A549 (cell line): ENCODE measurements around the gene KCTD21. TPM values are rescaled to one million over a fixed set of nuclear protein-coding genes. Genes with fewer than 3 reads are reported as not detected.
A peak's percentile ranks its signal among the peaks of the same experiment; 100 is the strongest.

Experiments
- ATAC-seq, 2 experiments: fragments of 200-7000 bp in 1 of 2; fragments of >200 bp in 1 of 2; cut with Nextera tagmentation in 1 of 2; cut with Tn5 transposase in 1 of 2; 3 replicates each; pipeline versions ENCODE4 v1.8.0 to v1.9.1; 2018 to 2020; ENCODE audit warnings: mild to moderate bottlenecking in 1 of 2, moderate library complexity in 1 of 2
- CTCF ChIA-PET: fragments of 300-600 bp; sonication (Branson Sonifier 250); formaldehyde crosslinking; extraction: SDS; loops from one replicate; lab custom pipeline; 2021; ENCODE audit warnings: antibody characterized with exemption, inconsistent platforms; lab: Yijun Ruan, JAX
- POLR2A ChIA-PET: fragments of 350-600 bp; formaldehyde crosslinking; extraction: SDS; loops from one replicate; lab custom pipeline; 2021; ENCODE audit warnings: antibody characterized with exemption, inconsistent platforms; lab: Yijun Ruan, JAX
- DNase-seq, 2 experiments: peaks; one replicate each; pipeline versions ENCODE4 v3.0.0 to v3.0.0-alpha.2; 2011 to 2016; ENCODE audit warnings: low read depth in 1 of 2, low spot score in 1 of 2
- FAIRE-seq: peaks from 2 replicates; lab custom pipeline; 2011; peaks lifted over from hg19 to GRCh38; lab: Jason Lieb, UNC
- H3K27ac ChIP-seq, 2 experiments: fragments of >200 bp; sonication (Bioruptor Twin); formaldehyde crosslinking; 3 replicates each; pipeline ENCODE4 v1.5.1; 2016 to 2017
- H3K4me1 ChIP-seq: fragments of >200 bp; sonication (Bioruptor Twin); formaldehyde crosslinking; 3 replicates; pipeline ENCODE4 v1.6.1; 2016
- H3K4me2 ChIP-seq: fragments of >200 bp; sonication (Bioruptor Twin); formaldehyde crosslinking; 3 replicates; pipeline ENCODE4 v1.6.1; 2016
- H3K4me3 ChIP-seq: fragments of >200 bp; sonication (Bioruptor Twin); formaldehyde crosslinking; 3 replicates; pipeline ENCODE4 v1.5.1; 2016
- H3K9me3 ChIP-seq: fragments of >200 bp; sonication (Bioruptor Twin); formaldehyde crosslinking; 3 replicates; pipeline ENCODE4 v1.6.1; 2016
- ATOH8 ChIP-seq: fragments of 250-450 bp; sonication (Bioruptor Pico); IDR thresholded peaks from 2 replicates; pipeline ENCODE4 v1.5.0; 2020; ENCODE audit warnings: low read depth, mild to moderate bottlenecking, moderate library complexity
- CHD2 ChIP-seq: fragments of 150-350 bp; IDR thresholded peaks from 2 replicates; pipeline ENCODE4 v1.6.1; 2014; ENCODE audit warnings: low read length; ENCODE audit not compliant: partially characterized antibody
- CHD4 ChIP-seq: fragments of 200-600 bp; sonication (generic); IDR thresholded peaks from 2 replicates; pipeline ENCODE4 v1.6.1; 2016; ENCODE audit warnings: antibody characterized with exemption, mild to moderate bottlenecking, borderline replicate concordance
- EHMT2 ChIP-seq: fragments of 200-600 bp; sonication (generic); IDR thresholded peaks from 2 replicates; pipeline ENCODE4 v1.6.1; 2016; ENCODE audit warnings: antibody characterized with exemption, low read depth, mild to moderate bottlenecking, moderate library complexity
- FOSB ChIP-seq: fragments of 250-450 bp; sonication (Bioruptor Pico); IDR thresholded peaks from 2 replicates; pipeline ENCODE4 v1.5.0; 2020; ENCODE audit warnings: mild to moderate bottlenecking, moderate library complexity
- HOXB13 ChIP-seq: fragments of 250-450 bp; sonication (Bioruptor Pico); IDR thresholded peaks from 2 replicates; pipeline ENCODE4 v1.5.0; 2020; ENCODE audit warnings: low read depth, mild to moderate bottlenecking, moderate library complexity
- HOXB5 ChIP-seq: fragments of 250-450 bp; sonication (Bioruptor Pico); IDR thresholded peaks from 2 replicates; pipeline ENCODE4 v1.5.0; 2020; ENCODE audit warnings: mild to moderate bottlenecking, moderate library complexity
- JUN ChIP-seq, 2 experiments: fragments of >200 bp; sonication (Bioruptor Twin); formaldehyde crosslinking; IDR thresholded peaks; 2 replicates in 1 of 2; 3 replicates in 1 of 2; pipeline ENCODE4 v1.6.1; 2016 to 2017
- KDM1A ChIP-seq: fragments of 200-600 bp; sonication (generic); IDR thresholded peaks from 2 replicates; pipeline ENCODE4 v1.6.1; 2016; ENCODE audit warnings: low read depth, mild to moderate bottlenecking
- KDM5A ChIP-seq: fragments of 200-600 bp; sonication (generic); IDR thresholded peaks from 2 replicates; pipeline ENCODE4 v1.6.1; 2016; ENCODE audit warnings: antibody characterized with exemption, mild to moderate bottlenecking
- MAX ChIP-seq: IDR thresholded peaks from 2 replicates; pipeline ENCODE4 v1.6.1; 2012
- NFE2L2 ChIP-seq: fragments of 150-350 bp; conservative IDR thresholded peaks from 2 replicates; pipeline ENCODE4 v1.6.1; 2014; ENCODE audit warnings: low read length
- RARB ChIP-seq: fragments of 250-450 bp; sonication (Bioruptor Pico); IDR thresholded peaks from 2 replicates; pipeline ENCODE4 v1.8.0; 2021; ENCODE audit warnings: mild to moderate bottlenecking, moderate library complexity
- SMC3 ChIP-seq: fragments of >200 bp; sonication (Bioruptor Twin); formaldehyde crosslinking; IDR thresholded peaks from 3 replicates; pipeline ENCODE4 v1.6.1; 2018; ENCODE audit warnings: inconsistent platforms
- SREBF2 ChIP-seq: fragments of 450-650 bp; IDR thresholded peaks from 2 replicates; pipeline ENCODE4 v1.6.1; 2014; ENCODE audit warnings: mild to moderate bottlenecking, moderate library complexity
- ZFP36 ChIP-seq: fragments of 450-650 bp; IDR thresholded peaks from 2 replicates; pipeline ENCODE4 v1.6.1; 2014; ENCODE audit warnings: borderline replicate concordance; ENCODE audit not compliant: partially characterized antibody
- ZSCAN20 ChIP-seq: fragments of 250-450 bp; sonication (Bioruptor Pico); IDR thresholded peaks from 2 replicates; pipeline ENCODE4 v1.8.0; 2022; ENCODE audit warnings: mild to moderate bottlenecking, moderate library complexity
- WGBS: methylation state at CpG from one replicate; pipeline ENCODE4 v1.1.6; 2017; ENCODE audit errors: missing lambda C conversion rate; 5-methylcytosine and 5-hydroxymethylcytosine counted together
- polyA plus RNA-seq, 4 experiments: library from polyadenylated mRNA; depleted of rRNA in 3 of 4; stranded (reverse); fragments of >200 nt; fragmentation: RNase III in 1 of 4; extraction: RNeasy Plus Mini Kit Qiagen cat#74134 plus additional on column Dnase treatment in 1 of 4; gene quantifications; 2 replicates in 3 of 4; 3 replicates in 1 of 4; pipeline ENCODE4 v1.2.3, GENCODE V29; 2011 to 2017
- TF ChIP-seq, protein P1 (sequence below): IDR thresholded peaks from 2 replicates; pipeline ENCODE4 v1.6.1; 2012
- TF ChIP-seq, protein P2 (sequence below): IDR thresholded peaks from 2 replicates; pipeline ENCODE4 v1.6.1; 2012; ENCODE audit warnings: low read depth, borderline replicate concordance

KCTD21 gene
- polyA plus RNA-seq, 2 of the 4 experiments (the other 2 are of a cell fraction), result 5.9 to 7.2 TPM

DNA sequence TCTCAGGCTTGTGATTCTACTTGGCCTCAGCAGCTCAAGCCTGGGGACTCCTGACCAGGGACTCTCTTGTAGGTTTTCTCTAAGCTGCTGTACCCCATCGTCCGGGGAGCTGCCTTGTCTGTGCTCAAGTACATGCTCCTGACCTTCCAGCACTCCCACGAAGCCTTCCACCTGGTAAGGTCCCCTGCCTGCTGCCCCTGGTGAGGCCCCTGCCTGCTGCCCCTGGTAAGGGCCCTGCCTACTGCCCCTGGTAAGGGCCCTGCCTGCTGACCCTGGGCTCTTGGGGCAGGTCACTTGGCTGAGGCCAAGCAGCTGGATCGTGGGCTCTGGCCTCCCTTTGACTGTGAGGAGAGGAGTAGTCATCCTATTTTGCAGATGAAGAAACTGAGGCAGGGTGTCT lies 11.6 kb upstream of the KCTD21 start (continued):
- no peak for TF ChIP-seq NFE2L2

GRCh38 chr11:78199653-78200015 lies 11.2 kb upstream of the KCTD21 start:
- no peak for ATAC-seq
- no peak overlapping the region for H3K4me2 ChIP-seq
- TF ChIP-seq, protein P1, sequence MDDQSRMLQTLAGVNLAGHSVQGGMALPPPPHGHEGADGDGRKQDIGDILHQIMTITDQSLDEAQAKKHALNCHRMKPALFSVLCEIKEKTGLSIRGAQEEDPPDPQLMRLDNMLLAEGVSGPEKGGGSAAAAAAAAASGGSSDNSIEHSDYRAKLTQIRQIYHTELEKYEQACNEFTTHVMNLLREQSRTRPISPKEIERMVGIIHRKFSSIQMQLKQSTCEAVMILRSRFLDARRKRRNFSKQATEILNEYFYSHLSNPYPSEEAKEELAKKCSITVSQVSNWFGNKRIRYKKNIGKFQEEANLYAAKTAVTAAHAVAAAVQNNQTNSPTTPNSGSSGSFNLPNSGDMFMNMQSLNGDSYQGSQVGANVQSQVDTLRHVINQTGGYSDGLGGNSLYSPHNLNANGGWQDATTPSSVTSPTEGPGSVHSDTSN, result no peak
- TF ChIP-seq RARB (CRISPR knock-in tag), result no peak
- no peak for TF ChIP-seq ZFP36
- TF ChIP-seq CHD4, result no peak
- no peak for TF ChIP-seq FOSB
- no peak for TF ChIP-seq SREBF2
- no peak overlapping the region for H3K4me3 ChIP-seq
- peaks cover 1% of the 10 kb centered on the region; the same call in 1 of the 3 replicates for H3K4me1 ChIP-seq
- 93% methylated on average over 5 of the region's 5 CpGs for WGBS
- POLR2A ChIA-PET, result no interaction called here
- H3K27ac ChIP-seq, result no peak overlapping the region
- CTCF ChIA-PET, result interaction anchor here (0.8 to 1.5 kb wide), 4 partner anchors 10 to 365 kb away, joined by 3 to 6 read pairs (median 3); no protein-coding TSS in a partner anchor
- no peak for DNase-seq
- H3K9me3 ChIP-seq, result no peaks in the 10 kb centered on the region
- no peak for FAIRE-seq

GRCh38 chr11:78199015-78199652 lies 10.7 kb upstream of the KCTD21 start:
- Histone ChIP-seq H3K4me2 (no peak overlapping the region), H3K4me3 (no peak overlapping the region), H3K9me3 (no peaks in the 10 kb centered on the region), H3K4me1 (peaks cover 5% of the 10 kb centered on the region; the same call in 1 of the 3 replicates), H3K27ac (no peak overlapping the region)
- 91% methylated on average over 6 of the region's 6 CpGs for WGBS
- no peak for ATAC-seq
- FAIRE-seq, result no peak
- POLR2A ChIA-PET, result no interaction called here
- CTCF ChIA-PET, result interaction anchor here (0.8 kb wide), 1 partner anchor 58 kb away, joined by 3 read pairs; no protein-coding TSS in a partner anchor
- no peak for TF ChIP-seq SMC3
- no peak for TF ChIP-seq ZSCAN20 (CRISPR knock-in tag)
- TF ChIP-seq JUN (IDR thresholded peaks at IDR 0.05), result no peak
- TF ChIP-seq HOXB5 (CRISPR knock-in tag), result no peak
- no peak for DNase-seq

DNA sequence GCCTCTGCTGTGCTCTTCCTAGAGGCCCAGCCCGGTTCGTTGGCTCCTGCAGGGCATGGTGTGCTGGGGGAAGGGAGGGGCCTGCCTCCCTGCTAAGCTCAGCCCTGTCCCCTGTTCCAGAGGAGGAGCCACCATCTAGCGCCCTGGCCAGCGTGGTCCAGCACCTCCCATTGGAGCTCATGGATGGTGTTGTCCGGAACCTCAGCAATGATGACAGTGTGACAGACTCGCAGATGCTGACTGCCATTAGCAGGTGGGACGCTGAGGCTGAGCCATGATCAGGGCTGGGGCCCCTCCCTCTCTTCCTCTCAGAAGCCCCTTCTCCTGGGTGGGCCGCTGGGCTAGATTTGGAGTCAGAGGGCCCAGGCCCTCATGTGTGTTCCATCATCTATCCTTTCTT lies 9.4 kb upstream of the KCTD21 start:
- no peak for TF ChIP-seq CHD2
- TF ChIP-seq ATOH8, result no peak
- no peak for TF ChIP-seq HOXB13 (CRISPR knock-in tag)
- TF ChIP-seq EHMT2, result no peak
- TF ChIP-seq, protein P2, sequence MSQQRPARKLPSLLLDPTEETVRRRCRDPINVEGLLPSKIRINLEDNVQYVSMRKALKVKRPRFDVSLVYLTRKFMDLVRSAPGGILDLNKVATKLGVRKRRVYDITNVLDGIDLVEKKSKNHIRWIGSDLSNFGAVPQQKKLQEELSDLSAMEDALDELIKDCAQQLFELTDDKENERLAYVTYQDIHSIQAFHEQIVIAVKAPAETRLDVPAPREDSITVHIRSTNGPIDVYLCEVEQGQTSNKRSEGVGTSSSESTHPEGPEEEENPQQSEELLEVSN, result no peak
- TF ChIP-seq KDM1A, result no peak
- TF ChIP-seq KDM5A, result no peak
- no peak for TF ChIP-seq NFE2L2
- no peak for TF ChIP-seq JUN (IDR thresholded peaks at IDR 0.05)
- no peak for TF ChIP-seq MAX
- TF ChIP-seq, all 56 proteins: peak for 0
- Histone ChIP-seq H3K4me1 (peaks cover 5% of the 10 kb centered on the region; the same call in 1 of the 3 replicates), H3K9me3 (no peaks in the 10 kb centered on the region), H3K4me2 (no peak overlapping the region), H3K27ac (no peak overlapping the region), H3K4me3 (no peak overlapping the region)
- 96% methylated on average over 7 of the region's 8 CpGs for WGBS
- ChIA-PET POLR2A (no interaction called here), CTCF (no interaction called here)
- FAIRE-seq (no peak), ATAC-seq (peak; percentile 20 to 48; a peak in 3 of 6 replicates), DNase-seq (peak in 1 of 2 experiments; percentile 12)
